ENCODE data around the gene CDC42EP1.
A peak's percentile ranks its signal among the peaks of the same experiment; 100 is the strongest.

CDC42EP1 gene

GRCh38 chr22:37610480-37611129 is 50.3 kb downstream of the CDC42EP1 start:
- peak overlapping the region; percentile 93 for H3K4me3 ChIP-seq (ENCODE audit: low read depth, low read length, poor library complexity, severe bottlenecking)

GRCh38 chr22:37611207-37611606 is 50.9 kb downstream of the CDC42EP1 start:
- H3K27me3 ChIP-seq (ENCODE audit: insufficient read depth, low read length) = no peaks in the 10 kb centered on the region
- TF ChIP-seq, protein P1, sequence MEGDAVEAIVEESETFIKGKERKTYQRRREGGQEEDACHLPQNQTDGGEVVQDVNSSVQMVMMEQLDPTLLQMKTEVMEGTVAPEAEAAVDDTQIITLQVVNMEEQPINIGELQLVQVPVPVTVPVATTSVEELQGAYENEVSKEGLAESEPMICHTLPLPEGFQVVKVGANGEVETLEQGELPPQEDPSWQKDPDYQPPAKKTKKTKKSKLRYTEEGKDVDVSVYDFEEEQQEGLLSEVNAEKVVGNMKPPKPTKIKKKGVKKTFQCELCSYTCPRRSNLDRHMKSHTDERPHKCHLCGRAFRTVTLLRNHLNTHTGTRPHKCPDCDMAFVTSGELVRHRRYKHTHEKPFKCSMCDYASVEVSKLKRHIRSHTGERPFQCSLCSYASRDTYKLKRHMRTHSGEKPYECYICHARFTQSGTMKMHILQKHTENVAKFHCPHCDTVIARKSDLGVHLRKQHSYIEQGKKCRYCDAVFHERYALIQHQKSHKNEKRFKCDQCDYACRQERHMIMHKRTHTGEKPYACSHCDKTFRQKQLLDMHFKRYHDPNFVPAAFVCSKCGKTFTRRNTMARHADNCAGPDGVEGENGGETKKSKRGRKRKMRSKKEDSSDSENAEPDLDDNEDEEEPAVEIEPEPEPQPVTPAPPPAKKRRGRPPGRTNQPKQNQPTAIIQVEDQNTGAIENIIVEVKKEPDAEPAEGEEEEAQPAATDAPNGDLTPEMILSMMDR (IDR thresholded peaks at IDR 0.05; ENCODE audit: low read length) = no peak
- no peak for TF ChIP-seq EZH2 (IDR thresholded peaks at IDR 0.05; ENCODE audit: borderline replicate concordance, low read length)
- no peaks in the 10 kb centered on the region for H4K20me1 ChIP-seq (ENCODE audit: insufficient read depth, low read length)
- peak overlapping the region; percentile 92 for H3K27ac ChIP-seq (ENCODE audit: low read depth, low read length, poor library complexity, severe bottlenecking)
- H3K4me2 ChIP-seq (ENCODE audit: low read length) = peak overlapping the region; percentile 90
- no peaks in the 10 kb centered on the region for H3K9me3 ChIP-seq (ENCODE audit: low read length)
- peaks cover 15% of the 10 kb centered on the region for H3K79me2 ChIP-seq (ENCODE audit: insufficient read depth, low read length)
- H3F3A ChIP-seq (ENCODE audit: insufficient read depth, low read length) = no peaks in the 10 kb centered on the region
- no peaks in the 10 kb centered on the region for H3K9me2 ChIP-seq (ENCODE audit: low read depth, low read length)
- H3K4me3 ChIP-seq (ENCODE audit: low read depth, low read length, poor library complexity, severe bottlenecking) = peak overlapping the region; percentile 93
- H3K9ac ChIP-seq (ENCODE audit: low read length) = peak overlapping the region; percentile 100; the same call in 1 of the 2 replicates
- H3K4me1 ChIP-seq (ENCODE audit: insufficient read depth, low read length, severe bottlenecking) = peaks cover 31% of the 10 kb centered on the region
- H2AFZ ChIP-seq (ENCODE audit: low read length) = no peak overlapping the region
- peaks cover 28% of the 10 kb centered on the region for H3K36me3 ChIP-seq (ENCODE audit: insufficient read depth, low read length)

More at GRCh38 chr22:37610480-37611129, 50.3 kb downstream of the CDC42EP1 start:
- Histone ChIP-seq H3K36me3 (ENCODE audit: insufficient read depth, low read length) (peaks cover 26% of the 10 kb centered on the region), H2AFZ (ENCODE audit: low read length) (no peak overlapping the region), H3K27ac (ENCODE audit: low read depth, low read length, poor library complexity, severe bottlenecking) (peak overlapping the region; percentile 92), H3K79me2 (ENCODE audit: insufficient read depth, low read length) (peaks cover 15% of the 10 kb centered on the region), H3K4me1 (ENCODE audit: insufficient read depth, low read length, severe bottlenecking) (peaks cover 31% of the 10 kb centered on the region), H3K9me3 (ENCODE audit: low read length) (no peaks in the 10 kb centered on the region), H3K9ac (ENCODE audit: low read length) (peak overlapping the region; percentile 100), H3K4me2 (ENCODE audit: low read length) (peak overlapping the region; percentile 90), H3F3A (ENCODE audit: insufficient read depth, low read length) (no peaks in the 10 kb centered on the region), H3K9me2 (ENCODE audit: low read depth, low read length) (no peaks in the 10 kb centered on the region), H3K27me3 (ENCODE audit: insufficient read depth, low read length) (no peaks in the 10 kb centered on the region), H4K20me1 (ENCODE audit: insufficient read depth, low read length) (no peaks in the 10 kb centered on the region)
- no peak for TF ChIP-seq EZH2 (IDR thresholded peaks at IDR 0.05; ENCODE audit: borderline replicate concordance, low read length)
- TF ChIP-seq, protein P1 (IDR thresholded peaks at IDR 0.05; ENCODE audit: low read length) = no peak

- Histone ChIP-seq H3K9ac (ENCODE audit: low read length) (no peak overlapping the region), H3K36me3 (ENCODE audit: insufficient read depth, low read length) (peaks cover 57% of the 10 kb centered on the region)
Measured at GRCh38 chr22:37616201-37617083, 56.2 kb downstream of the CDC42EP1 start.

More at GRCh38 chr22:37616201-37617083, 56.2 kb downstream of the CDC42EP1 start:
- Histone ChIP-seq H3K4me2 (ENCODE audit: low read length) (no peak overlapping the region), H3F3A (ENCODE audit: insufficient read depth, low read length) (no peaks in the 10 kb centered on the region), H3K9me2 (ENCODE audit: low read depth, low read length) (no peaks in the 10 kb centered on the region), H3K4me3 (ENCODE audit: low read depth, low read length, poor library complexity, severe bottlenecking) (no peak overlapping the region), H4K20me1 (ENCODE audit: insufficient read depth, low read length) (no peaks in the 10 kb centered on the region), H3K27ac (ENCODE audit: low read depth, low read length, poor library complexity, severe bottlenecking) (peak overlapping the region; percentile 92), H2AFZ (ENCODE audit: low read length) (no peak overlapping the region), H3K27me3 (ENCODE audit: insufficient read depth, low read length) (no peaks in the 10 kb centered on the region), H3K4me1 (ENCODE audit: insufficient read depth, low read length, severe bottlenecking) (peaks cover 15% of the 10 kb centered on the region), H3K79me2 (ENCODE audit: insufficient read depth, low read length) (no peaks in the 10 kb centered on the region), H3K9me3 (ENCODE audit: low read length) (no peaks in the 10 kb centered on the region)
- TF ChIP-seq, protein P1 (IDR thresholded peaks at IDR 0.05; ENCODE audit: low read length) = no peak
- no peak for TF ChIP-seq EZH2 (IDR thresholded peaks at IDR 0.05; ENCODE audit: borderline replicate concordance, low read length)
